Measurements from ENCODE around the gene DDX28.
"Not testable (repeated sequence)": the region's sequence is repeated elsewhere in the genome, so short reads cannot be mapped to it uniquely, and the experiment has no call there.

DDX28 gene

GRCh38 chr16:68028996-68029395, 6.0 kb upstream of the DDX28 start:
- CTCF ChIA-PET: interaction anchor here (0.6 to 1.2 kb wide), 3 partner anchors 12 to 51 kb away, joined by 3 to 5 read pairs (median 5); no protein-coding TSS in a partner anchor
- no peak for DNase-seq (ENCODE audit: low spot score)
- no peak for TF ChIP-seq CTCF (conservative IDR thresholded peaks at IDR 0.05; ENCODE audit: low read depth)
- no peak overlapping the region for H3K27ac ChIP-seq
- POLR2A ChIA-PET (ENCODE audit: low non-redundant PET): no interaction called here

DNA sequence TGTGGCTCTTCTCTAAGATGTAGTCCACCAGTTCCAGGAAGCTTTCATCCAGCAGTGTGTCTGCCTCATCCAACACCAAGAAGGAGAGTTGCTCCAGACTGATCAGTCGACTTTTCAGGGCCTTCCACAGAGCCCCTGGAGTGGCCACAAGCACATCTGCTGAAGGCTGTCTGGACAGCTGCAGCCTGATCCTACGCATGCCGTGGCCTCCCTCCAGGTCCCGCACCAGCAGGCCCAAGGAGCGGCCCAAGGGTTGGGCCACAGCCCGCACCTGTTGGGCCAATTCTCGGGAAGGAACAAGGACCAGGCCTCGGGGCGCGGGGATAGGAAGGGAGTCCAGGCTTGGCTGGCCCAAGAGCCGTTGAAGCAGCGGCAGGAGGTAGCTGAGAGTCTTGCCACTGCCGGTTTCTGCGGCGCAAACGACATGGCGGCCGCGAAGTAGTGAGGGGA, 729 bp downstream of the DDX28 start:
- peak overlapping the region; percentile 70 for H3K27ac ChIP-seq
- TF ChIP-seq CTCF (conservative IDR thresholded peaks at IDR 0.05; ENCODE audit: low read depth): no peak
- CTCF ChIA-PET: interaction anchor here (0.6 to 1.1 kb wide), 3 partner anchors 19 to 52 kb away, joined by 3 to 7 read pairs (median 5); no protein-coding TSS in a partner anchor
- POLR2A ChIA-PET (ENCODE audit: low non-redundant PET): interaction anchor here (0.6 kb wide), 1 partner anchor 10 kb away, joined by 3 read pairs; no protein-coding TSS in a partner anchor
- no peak for DNase-seq (ENCODE audit: low spot score)

DNA sequence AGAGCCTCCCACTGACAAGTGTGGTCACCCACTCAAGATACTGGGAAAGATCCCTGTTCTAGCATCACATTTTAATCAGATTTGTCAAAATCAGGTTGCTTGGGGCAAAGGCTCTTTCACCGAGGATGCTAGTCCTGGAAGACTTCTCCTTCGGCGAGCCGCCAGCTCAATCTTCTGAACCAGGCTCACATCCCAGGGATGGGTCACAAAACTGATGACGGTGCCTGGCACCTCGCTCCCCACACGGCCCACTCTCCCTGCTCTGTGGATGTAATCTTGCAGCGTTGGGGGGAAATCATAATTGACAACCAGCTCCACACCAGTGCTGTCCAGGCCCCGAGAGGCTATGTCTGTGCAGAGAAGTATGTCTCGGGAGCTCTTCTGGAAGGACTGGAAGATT, 1.5 kb downstream of the DDX28 start:
- no peak for TF ChIP-seq CTCF (conservative IDR thresholded peaks at IDR 0.05; ENCODE audit: low read depth)
- H3K27ac ChIP-seq: no peak overlapping the region
- ChIA-PET CTCF (interaction anchor here (1.1 kb wide), 1 partner anchor 20 kb away, joined by 7 read pairs; no protein-coding TSS in a partner anchor), POLR2A (ENCODE audit: low non-redundant PET) (no interaction called here)
- DNase-seq (ENCODE audit: low spot score): no peak

GRCh38 chr16:68019167-68019680, 3.8 kb downstream of the DDX28 start:
- TF ChIP-seq CTCF (conservative IDR thresholded peaks at IDR 0.05; ENCODE audit: low read depth): no peak
- CTCF ChIA-PET: no interaction called here
- POLR2A ChIA-PET (ENCODE audit: low non-redundant PET): no interaction called here
- DNase-seq (ENCODE audit: low spot score): no peak
- no peak overlapping the region for H3K27ac ChIP-seq

GRCh38 chr16:68015681-68016080, 7.4 kb downstream of the DDX28 start, which contains the start of gene DPEP2NB:
DPEP2NB (minus strand) TSS chr16:68015911; CDS start chr16:68015770, 141 bp downstream.
- CTCF ChIA-PET: interaction anchor here (0.6 to 1.6 kb wide), 3 partner anchors 10 to 75 kb away, joined by 3 to 6 read pairs (median 4); no protein-coding TSS in a partner anchor

GRCh38 chr16:68013440-68013839, 9.6 kb downstream of the DDX28 start:
- peak overlapping the region; percentile 26; the same call in 1 of the 2 replicates for H3K27ac ChIP-seq
- TF ChIP-seq CTCF (conservative IDR thresholded peaks at IDR 0.05; ENCODE audit: low read depth): no peak

More at GRCh38 chr16:68015681-68016080, 7.4 kb downstream of the DDX28 start, which contains the start of gene DPEP2NB:
- H3K27ac ChIP-seq: no peak within 1 kb of the TSS
- POLR2A ChIA-PET (ENCODE audit: low non-redundant PET): no interaction called here
- TF ChIP-seq CTCF (conservative IDR thresholded peaks at IDR 0.05; ENCODE audit: low read depth): no peak
- no peak for DNase-seq (ENCODE audit: low spot score)

DNA sequence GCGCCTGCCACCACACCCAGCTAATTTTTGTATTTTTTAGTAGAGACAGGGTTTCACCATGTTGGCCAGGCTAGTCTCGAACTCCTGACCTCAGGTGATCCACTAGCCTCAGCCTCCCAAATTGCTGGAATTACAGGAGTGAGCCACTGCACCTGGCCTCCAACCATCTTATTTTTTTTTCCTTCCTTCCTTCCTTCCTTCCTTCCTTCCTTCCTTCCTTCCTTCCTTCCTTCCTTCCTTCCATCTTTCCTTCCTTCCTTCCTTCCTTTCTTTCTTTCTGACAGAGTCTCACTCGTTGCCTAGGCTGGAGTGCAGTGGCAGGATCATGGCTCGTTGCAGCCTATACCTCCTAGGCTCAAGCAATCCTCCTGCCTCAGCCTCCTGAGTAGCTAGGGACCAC, 13.2 kb downstream of the DDX28 start:
- CTCF ChIA-PET: not testable (repeated sequence)

More at GRCh38 chr16:68013440-68013839, 9.6 kb downstream of the DDX28 start:
- POLR2A ChIA-PET (ENCODE audit: low non-redundant PET): no interaction called here
- DNase-seq (ENCODE audit: low spot score): no peak
- CTCF ChIA-PET: interaction anchor here (1.1 kb wide), 1 partner anchor 27 kb away, joined by 3 read pairs; no protein-coding TSS in a partner anchor

More for the DNA sequence above, 13.2 kb downstream of the DDX28 start:
- DNase-seq (ENCODE audit: low spot score); H3K27ac ChIP-seq; POLR2A ChIA-PET (ENCODE audit: low non-redundant PET): not testable (repeated sequence)

Measured in RWPE1 (cell line).